GM19043 (cell line): Measurements from ENCODE around the gene CARNS1.
"Not testable (repeated sequence)": the region's sequence is repeated elsewhere in the genome, so short reads cannot be mapped to it uniquely, and the experiment has no call there.

Source experiments
- ATAC-seq: cut with Tn5 transposase; IDR thresholded peaks from one replicate; pipeline ENCODE4 v1.9.1; 2021; ENCODE audit warnings: low read depth; ENCODE audit not compliant: unreplicated experiment

The CARNS1 gene

GRCh38 chr11:67423891-67424613 lies 8.6 kb downstream of the CARNS1 start:
- no peak for ATAC-seq

DNA sequence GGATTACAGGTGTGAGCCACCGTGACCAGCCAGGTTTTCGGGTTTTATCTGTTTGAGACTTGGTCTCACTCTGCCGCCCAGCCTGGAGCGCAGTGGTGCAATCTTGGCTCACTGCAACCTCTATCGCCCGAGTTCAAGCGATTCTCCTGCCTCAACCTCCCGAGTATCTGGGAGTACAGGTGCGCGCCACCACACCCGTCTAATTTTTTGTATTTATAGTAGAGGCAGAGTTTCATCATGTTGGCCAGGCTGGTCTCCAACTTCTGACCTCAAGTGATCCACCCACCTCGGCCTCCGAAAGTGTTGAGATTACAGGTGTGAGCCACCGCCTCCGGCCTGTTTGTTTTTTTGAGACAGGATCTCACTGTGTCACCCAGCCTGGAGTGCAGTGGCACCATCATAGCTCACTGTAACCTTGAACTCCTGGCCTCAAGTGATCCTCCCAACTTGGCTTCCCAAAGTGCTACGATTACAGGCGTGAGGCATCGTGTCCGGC lies 11.9 kb downstream of the CARNS1 start:
- ATAC-seq, result not testable (repeated sequence)

- peak; percentile 56 for ATAC-seq
Measured at GRCh38 chr11:67428052-67429001, 12.8 kb downstream of the CARNS1 start, which contains the start of gene RPS6KB2. RPS6KB2 (plus strand) TSS chr11:67428494; CDS start chr11:67428546, 52 bp downstream.

DNA sequence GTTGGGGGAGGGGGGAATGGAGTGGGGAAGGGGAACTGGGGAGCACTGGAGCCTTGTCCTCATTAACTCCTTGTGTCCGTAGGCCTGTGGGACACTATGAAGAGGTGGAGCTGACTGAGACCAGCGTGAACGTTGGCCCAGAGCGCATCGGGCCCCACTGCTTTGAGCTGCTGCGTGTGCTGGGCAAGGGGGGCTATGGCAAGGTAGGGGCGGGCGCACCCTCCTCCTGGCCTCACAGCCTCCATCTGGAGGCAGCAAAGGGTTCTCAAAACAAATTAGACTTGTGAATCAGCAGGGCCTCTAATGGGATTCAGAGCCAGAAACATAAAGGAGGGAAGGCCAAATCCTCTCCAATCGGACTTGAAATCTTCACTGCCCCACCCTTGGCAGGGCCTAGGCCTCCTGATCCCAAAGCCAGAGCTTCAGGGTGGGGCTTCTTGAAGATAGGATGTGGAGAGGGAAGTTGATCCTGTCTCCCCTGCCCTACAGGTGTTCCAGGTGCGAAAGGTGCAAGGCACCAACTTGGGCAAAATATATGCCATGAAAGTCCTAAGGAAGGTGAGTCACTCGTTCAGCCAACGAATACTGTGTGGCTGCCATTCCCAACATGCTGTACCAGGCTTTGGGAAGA lies 13.7 kb downstream of the CARNS1 start:
- no peak for ATAC-seq

DNA sequence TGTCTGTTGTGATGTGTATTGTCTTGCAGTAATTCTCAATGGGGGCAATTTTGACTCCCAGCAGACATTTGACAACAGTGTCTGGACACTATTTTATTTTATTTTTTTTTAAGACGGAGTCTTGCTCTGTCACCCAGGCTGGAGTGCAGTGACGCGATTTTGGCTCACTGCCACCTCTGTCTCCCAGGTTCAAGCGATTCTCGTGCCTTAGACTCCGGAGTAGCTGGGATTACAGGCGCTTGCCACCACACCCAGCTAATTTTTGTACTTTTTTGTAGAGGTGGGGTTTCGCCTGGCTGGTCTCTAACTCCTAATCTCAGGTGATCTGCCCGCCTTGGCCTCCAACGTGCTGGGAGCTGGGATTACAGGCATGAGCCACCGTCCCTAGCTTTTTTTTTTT lies 14.2 kb downstream of the CARNS1 start:
- ATAC-seq, result no peak

GRCh38 chr11:67431346-67432249 lies 16.1 kb downstream of the CARNS1 start:
- no peak for ATAC-seq

GRCh38 chr11:67432655-67433349 lies 17.3 kb downstream of the CARNS1 start:
- ATAC-seq, result no peak

DNA sequence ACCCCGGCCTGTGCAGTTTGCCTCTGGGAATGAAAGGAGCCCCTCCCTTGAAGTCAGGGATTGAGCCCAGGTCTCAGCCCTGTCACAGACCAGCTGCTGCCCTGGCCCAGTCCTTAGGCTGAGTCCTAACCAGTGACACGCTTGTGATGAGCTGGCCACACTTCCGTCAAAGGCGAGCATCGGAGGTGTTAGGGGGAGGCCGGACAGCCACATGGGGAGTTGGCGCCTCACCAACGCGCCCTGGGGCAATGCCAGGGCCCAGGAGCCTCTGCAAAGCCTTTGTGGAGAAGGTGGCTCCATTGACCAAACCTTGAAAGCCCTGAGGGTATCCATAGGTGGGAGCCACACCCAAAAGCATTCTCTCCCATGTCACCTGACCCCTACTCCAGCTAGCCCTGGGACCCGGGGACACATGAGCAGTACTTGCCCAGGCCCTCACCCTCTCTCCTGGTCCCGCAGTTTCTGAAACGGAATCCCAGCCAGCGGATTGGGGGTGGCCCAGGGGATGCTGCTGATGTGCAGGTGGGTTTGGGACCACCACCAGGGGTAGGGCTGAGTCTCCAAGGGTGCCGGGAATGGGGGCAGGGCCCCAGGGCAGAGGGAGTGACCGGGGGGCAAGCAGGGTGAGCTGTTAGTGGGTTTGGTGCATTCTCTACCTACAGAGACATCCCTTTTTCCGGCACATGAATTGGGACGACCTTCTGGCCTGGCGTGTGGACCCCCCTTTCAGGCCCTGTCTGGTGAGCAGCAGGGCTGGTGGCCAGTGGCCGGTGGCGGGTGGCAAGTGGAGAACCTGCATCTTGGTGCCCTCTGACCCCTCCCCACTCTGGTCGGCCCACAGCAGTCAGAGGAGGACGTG lies 18.3 kb downstream of the CARNS1 start:
- ATAC-seq, result no peak

DNA sequence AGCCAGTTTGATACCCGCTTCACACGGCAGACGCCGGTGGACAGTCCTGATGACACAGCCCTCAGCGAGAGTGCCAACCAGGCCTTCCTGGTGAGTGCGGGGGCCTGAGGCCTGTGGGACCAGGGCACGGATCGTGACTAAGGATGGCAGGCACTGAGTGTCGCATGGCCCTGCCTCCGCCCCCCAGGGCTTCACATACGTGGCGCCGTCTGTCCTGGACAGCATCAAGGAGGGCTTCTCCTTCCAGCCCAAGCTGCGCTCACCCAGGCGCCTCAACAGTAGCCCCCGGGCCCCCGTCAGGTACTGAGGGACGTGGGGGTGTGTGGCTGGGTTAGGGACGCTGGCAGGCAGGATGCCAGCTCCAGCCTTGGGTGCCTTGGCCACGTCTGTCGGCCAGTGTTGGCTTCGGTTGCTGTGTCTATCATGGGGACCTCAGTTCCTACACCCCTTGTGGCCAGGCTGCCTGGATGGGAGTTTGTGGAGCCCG lies 19.0 kb downstream of the CARNS1 start:
- no peak for ATAC-seq

- ATAC-seq, result no peak
Measured at GRCh38 chr11:67435031-67435726, 19.7 kb downstream of the CARNS1 start.

DNA sequence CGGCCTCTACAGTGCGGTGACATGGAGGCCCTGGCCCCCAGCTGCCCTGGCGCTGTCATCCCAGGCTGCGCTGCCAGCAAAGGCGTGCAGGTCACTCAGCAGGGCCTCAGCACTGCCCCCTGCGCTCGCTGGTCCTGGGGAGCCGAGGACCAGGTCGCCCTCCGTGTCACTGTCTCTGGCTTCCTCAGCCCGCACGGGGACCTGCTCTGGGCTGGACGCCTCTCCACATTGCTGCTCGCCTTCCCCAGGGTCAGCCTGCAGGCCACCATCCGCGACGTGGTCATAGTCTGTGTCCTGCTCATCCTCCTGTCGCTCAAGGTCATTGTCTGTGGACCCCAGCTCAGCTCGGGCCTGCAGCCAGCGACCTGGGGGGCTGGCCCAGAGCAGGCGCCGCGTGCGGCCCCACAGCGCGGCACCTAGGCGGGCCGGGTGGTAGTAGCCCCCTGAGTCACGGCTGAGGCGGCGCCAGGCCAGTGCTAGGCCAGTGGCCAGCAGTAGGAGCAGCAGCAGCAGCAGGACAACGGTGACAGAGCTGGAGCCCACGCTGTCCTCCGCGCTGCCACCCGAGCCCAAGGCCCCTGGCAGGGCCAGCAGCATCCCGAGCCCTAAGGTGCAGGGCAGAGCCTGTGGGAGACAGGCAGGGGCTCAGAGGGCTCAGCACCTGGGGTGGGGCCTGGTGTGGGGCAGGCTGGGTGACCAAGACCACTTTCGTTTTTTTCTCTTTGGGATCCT lies 20.4 kb downstream of the CARNS1 start:
- no peak for ATAC-seq

- peak; percentile 42 for ATAC-seq
Measured at GRCh38 chr11:67436459-67437081, 21.1 kb downstream of the CARNS1 start.

DNA sequence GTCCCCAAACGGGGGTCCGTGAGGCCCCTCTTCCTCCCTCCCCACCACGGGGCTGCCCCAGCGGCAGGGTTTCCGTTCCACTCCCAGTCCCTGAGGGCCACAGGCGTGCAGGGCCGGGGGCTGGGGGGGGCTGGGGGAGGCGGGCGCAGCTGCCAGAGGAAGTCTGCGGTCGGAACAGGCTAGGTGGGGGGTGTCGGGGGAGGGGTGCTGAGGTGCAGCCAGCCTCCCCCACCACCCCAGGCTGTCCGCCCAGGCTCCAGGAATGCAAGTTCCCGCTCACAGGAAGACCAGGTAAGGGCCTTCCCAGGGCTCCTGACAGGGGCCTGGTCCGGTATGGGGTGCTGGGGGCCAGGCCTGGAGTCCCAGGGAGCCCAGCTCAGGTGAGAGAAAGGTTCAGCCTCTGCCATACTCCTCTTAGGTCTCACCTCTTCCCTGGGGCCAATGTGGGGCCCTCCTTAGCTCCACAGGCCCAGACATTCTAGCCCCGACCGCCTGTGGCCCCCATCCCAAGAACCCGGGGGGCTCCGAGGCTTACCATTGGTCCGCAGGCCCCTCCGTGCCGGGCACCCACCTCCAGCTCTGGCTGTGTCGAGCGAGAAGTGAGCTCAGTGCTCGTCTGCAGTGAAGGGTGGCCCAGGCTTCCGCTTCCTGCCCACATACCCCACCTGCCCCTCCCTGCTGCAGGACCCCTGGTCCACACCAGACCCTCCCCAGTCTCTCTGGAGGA lies 21.8 kb downstream of the CARNS1 start, which contains the start of gene PTPRCAP:
PTPRCAP (minus strand) TSS at position 601 of the 727 bp plus-strand sequence; CDS start at position 538, 63 bp downstream.
- ATAC-seq, result no peak

GRCh38 chr11:67437809-67438157 lies 22.3 kb downstream of the CARNS1 start:
- ATAC-seq, result no peak

- ATAC-seq, result no peak
Measured at GRCh38 chr11:67438158-67438902, 22.9 kb downstream of the CARNS1 start.
